Adipocyte (in vitro differentiated cells): Measurements from ENCODE around the gene CAPN2.

Experiments
- DNase-seq: peaks from one replicate; pipeline ENCODE4 v3.0.0-alpha.2; 2015; ENCODE audit warnings: low read depth
- H3K27me3 ChIP-seq: replicated peaks from 2 replicates; pipeline ENCODE4 v1.7.0; 2013; ENCODE audit warnings: mild to moderate bottlenecking, low read length, moderate library complexity; ENCODE audit not compliant: control insufficient read depth, insufficient read depth
- H3K36me3 ChIP-seq: 2 replicates; pipeline ENCODE4 v1.7.0; 2013; ENCODE audit warnings: low read length, mild to moderate bottlenecking, moderate library complexity; ENCODE audit not compliant: control insufficient read depth, insufficient read depth, severe bottlenecking
- H3K4me1 ChIP-seq: 2 replicates; pipeline ENCODE4 v1.7.0; 2013; ENCODE audit warnings: mild to moderate bottlenecking, low read length, moderate library complexity; ENCODE audit not compliant: control insufficient read depth, insufficient read depth
- H3K4me3 ChIP-seq: 2 replicates; pipeline ENCODE4 v1.7.0; 2013; ENCODE audit warnings: mild to moderate bottlenecking, low read length, moderate library complexity
- H3K9ac ChIP-seq: 2 replicates; pipeline ENCODE4 v1.7.0; 2013; ENCODE audit warnings: mild to moderate bottlenecking, low read length, moderate library complexity
- H3K9me3 ChIP-seq: 2 replicates; pipeline ENCODE4 v1.7.0; 2013; ENCODE audit warnings: mild to moderate bottlenecking, low read length, moderate library complexity; ENCODE audit not compliant: control insufficient read depth

The CAPN2 gene

DNA sequence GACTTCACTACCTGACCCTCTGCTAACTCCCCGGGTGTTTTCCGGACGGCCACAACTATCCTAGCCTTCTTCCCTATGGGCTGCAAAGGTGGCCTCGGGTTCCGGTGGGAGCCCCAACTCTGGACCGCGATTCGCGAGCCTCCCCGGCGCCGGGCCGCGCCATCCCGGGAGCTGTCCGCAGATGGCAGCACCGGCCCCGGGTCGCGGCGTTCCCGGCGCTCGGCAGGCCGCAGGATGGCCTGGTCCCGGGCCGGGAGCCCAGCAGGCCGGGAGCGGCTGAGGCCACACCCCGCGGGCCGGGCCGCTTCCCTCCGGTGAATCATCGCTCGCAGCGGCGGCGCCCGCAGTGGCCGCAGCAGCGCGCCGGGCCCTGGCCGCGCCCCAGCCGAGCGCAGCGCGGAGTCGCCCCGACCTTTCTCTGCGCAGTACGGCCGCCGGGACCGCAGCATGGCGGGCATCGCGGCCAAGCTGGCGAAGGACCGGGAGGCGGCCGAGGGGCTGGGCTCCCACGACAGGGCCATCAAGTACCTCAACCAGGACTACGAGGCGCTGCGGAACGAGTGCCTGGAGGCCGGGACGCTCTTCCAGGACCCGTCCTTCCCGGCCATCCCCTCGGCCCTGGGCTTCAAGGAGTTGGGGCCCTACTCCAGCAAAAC, at the start of gene CAPN2:
Gene CAPN2 (plus strand): TSS at position 346 of the 656 bp plus-strand sequence. CDS start 102 bp downstream, at position 448.
- no peaks in the 10 kb centered on the region for H3K27me3 ChIP-seq
- H3K4me1 ChIP-seq: peaks cover 72% of the 10 kb centered on the region
- H3K36me3 ChIP-seq: peaks cover 11% of the 10 kb centered on the region
- peak within 1 kb of the TSS; percentile 99 for H3K9ac ChIP-seq
- H3K9me3 ChIP-seq: no peaks in the 10 kb centered on the region
- peak; percentile 97 for DNase-seq
- H3K4me3 ChIP-seq: peak within 1 kb of the TSS; percentile 96

DNA sequence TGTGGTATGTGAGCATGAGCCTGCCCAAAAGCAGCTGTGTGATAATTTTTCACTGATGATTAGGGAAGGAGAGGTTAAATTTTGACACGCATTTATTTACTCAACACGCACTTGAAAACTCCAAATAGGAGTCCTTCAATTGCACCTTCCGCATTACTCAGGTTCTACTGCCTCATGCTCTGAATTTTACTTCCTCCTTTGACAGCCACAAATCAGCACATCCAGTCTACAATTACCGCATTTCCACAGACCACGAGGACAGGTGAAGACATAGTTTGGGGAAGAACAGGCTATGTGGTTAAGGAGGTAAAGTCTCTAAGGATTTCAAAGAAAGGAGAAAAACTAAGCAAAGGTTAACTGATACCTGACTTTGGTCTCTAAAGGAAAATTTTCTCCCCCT, 49.4 kb upstream of the CAPN2 start:
- H3K9me3 ChIP-seq: no peaks in the 10 kb centered on the region
- no peaks in the 10 kb centered on the region for H3K4me1 ChIP-seq
- H3K27me3 ChIP-seq: peaks cover 19% of the 10 kb centered on the region
- no peaks in the 10 kb centered on the region for H3K36me3 ChIP-seq
- no peak for DNase-seq
- no peak overlapping the region for H3K9ac ChIP-seq
- H3K4me3 ChIP-seq: no peak overlapping the region

DNA sequence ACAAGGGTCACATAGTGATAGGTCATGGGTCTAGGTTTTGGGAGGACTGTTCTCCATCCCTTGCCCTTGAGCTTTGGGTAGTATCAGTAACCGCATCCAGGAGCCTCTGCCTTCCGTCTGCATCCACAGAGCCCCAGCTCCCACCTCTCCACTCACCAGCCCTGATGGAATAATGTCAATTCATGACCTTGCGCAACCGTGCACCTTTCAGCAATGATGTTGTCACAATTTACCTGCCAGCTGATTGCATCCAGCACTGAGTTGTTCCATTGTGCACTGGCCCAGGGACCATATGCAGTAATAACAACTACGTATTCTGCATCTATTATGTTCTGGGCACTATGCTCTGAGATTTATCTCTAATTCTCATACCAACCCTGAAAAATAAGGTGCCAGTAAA, 48.2 kb upstream of the CAPN2 start:
- peaks cover 17% of the 10 kb centered on the region for H3K27me3 ChIP-seq
- no peak overlapping the region for H3K4me3 ChIP-seq
- no peaks in the 10 kb centered on the region for H3K36me3 ChIP-seq
- no peaks in the 10 kb centered on the region for H3K9me3 ChIP-seq
- H3K9ac ChIP-seq: no peak overlapping the region
- no peaks in the 10 kb centered on the region for H3K4me1 ChIP-seq
- DNase-seq: no peak

DNA sequence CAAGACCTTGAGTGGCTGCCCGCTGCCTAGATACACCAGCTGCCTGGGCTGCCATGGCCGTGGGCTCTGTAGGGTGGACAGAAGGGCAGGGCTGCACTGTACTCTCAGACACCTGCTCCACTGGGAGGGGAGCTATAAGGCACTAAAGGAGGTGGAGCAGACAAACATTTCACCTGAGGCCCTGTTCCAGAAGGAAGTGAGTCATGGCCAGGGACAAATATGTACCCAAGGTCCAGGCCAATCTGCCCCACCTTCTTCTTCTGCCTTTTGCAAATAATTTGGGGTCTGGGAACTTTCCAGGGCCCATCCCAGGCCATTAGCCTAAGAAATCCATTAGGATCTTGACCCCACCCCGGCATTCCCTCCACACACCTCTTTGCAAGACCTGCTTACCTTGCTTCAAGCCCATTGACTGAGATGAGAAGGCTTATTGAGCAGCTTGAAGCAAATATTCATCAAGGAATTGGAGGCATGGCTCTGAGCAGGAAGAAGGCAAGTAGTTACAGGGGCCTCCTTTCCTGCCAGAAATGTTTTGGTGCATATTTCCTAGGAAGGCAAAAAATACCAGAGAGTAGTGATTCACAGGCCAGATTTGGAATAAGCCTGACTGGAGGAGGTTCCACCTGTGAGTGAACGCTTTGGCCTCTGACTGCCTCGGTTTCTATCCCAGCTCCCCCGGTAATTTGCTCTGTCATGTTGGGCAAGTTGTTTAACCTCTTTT, 46.6 kb upstream of the CAPN2 start, which contains the start of gene CAPN8:
Gene CAPN8 (minus strand): TSS at position 110 of the 721 bp plus-strand sequence. CDS start 55 bp downstream, at position 55.
- no peak for DNase-seq
- no peaks in the 10 kb centered on the region for H3K9me3 ChIP-seq

DNA sequence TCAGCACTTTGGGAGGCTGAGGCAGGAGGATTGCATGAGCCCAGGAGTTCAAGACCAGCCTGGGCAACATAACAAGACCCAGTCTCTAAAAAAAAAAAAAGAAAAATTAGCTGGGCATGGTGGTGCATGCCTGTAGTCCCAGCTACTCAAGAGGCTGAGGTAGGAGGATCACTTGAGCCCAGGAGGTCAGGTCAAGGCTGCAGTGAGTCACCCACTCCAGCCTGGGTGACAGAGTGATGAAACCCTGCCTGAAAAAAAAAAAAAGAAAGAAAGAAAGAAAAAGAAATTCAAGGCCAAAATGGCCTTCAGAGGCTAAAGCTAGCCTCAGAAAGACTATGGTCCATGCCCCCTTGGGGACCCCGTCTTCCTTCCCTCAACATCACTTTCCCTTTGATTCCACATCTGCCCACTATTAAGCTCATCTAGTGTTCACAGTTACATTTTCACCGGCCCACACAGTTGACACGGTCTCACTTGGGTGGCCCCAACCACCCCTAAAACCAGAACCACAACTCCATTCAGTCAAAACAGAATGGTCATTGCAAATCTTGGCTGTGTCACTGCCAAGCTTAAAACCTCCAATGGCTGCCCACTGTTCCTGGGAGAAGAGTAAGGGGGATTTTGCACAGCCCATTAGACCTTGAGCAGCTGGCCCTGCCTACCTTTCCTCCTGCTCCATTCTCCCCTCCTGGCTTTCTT, 44.7 kb upstream of the CAPN2 start:
- H3K4me1 ChIP-seq: no peaks in the 10 kb centered on the region
- H3K9ac ChIP-seq: no peak overlapping the region
- H3K36me3 ChIP-seq: no peaks in the 10 kb centered on the region
- H3K27me3 ChIP-seq: peaks cover 11% of the 10 kb centered on the region
- no peaks in the 10 kb centered on the region for H3K9me3 ChIP-seq
- DNase-seq: no peak
- H3K4me3 ChIP-seq: no peak overlapping the region

More for the DNA sequence above, 46.6 kb upstream of the CAPN2 start, which contains the start of gene CAPN8:
- H3K4me1 ChIP-seq: no peaks in the 10 kb centered on the region
- H3K4me3 ChIP-seq: no peak within 1 kb of the TSS
- H3K9ac ChIP-seq: no peak within 1 kb of the TSS
- peaks cover 12% of the 10 kb centered on the region for H3K27me3 ChIP-seq
- no peaks in the 10 kb centered on the region for H3K36me3 ChIP-seq

DNA sequence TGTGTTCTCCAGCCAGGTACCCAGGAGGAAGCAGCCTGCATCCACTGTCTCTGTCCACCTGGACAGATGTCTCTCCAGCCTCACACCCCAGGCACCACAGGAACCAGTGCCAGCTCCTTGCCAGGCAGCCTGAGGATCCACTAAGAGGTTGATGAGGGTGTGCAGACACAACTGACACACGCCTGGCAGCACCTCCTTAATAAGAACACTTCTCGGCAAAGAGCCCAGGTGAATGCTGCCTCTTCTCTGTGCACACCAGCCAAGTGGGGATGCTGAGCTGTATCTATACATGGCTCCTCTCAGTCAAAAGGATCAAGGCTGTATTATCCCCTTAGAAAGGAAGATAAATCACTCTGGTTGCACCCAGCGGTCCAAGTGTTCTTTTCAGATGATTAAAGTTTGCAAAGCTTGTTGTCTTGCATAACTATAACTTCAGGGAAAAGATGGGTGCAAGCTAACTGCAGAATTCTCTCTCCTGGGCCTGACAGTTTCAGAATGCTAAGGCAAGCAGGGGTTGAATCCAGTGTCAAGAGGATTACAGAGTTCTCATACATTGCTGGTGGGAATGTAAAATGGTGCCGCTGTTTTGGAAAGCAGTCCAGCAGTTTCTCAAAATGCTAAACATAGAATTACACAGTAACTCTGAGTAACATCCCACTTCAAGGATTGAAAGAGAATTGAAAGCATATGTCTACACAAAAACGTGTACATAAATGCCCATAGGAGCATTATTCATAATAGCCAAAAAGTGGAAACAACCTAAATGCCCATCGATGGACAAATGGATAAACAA, 43.1 kb upstream of the CAPN2 start:
- H3K4me3 ChIP-seq: no peak overlapping the region
- no peak overlapping the region for H3K9ac ChIP-seq
- no peaks in the 10 kb centered on the region for H3K36me3 ChIP-seq
- no peak for DNase-seq
- no peaks in the 10 kb centered on the region for H3K4me1 ChIP-seq
- peaks cover under 1% of the 10 kb centered on the region for H3K9me3 ChIP-seq
- peaks cover 6% of the 10 kb centered on the region for H3K27me3 ChIP-seq

DNA sequence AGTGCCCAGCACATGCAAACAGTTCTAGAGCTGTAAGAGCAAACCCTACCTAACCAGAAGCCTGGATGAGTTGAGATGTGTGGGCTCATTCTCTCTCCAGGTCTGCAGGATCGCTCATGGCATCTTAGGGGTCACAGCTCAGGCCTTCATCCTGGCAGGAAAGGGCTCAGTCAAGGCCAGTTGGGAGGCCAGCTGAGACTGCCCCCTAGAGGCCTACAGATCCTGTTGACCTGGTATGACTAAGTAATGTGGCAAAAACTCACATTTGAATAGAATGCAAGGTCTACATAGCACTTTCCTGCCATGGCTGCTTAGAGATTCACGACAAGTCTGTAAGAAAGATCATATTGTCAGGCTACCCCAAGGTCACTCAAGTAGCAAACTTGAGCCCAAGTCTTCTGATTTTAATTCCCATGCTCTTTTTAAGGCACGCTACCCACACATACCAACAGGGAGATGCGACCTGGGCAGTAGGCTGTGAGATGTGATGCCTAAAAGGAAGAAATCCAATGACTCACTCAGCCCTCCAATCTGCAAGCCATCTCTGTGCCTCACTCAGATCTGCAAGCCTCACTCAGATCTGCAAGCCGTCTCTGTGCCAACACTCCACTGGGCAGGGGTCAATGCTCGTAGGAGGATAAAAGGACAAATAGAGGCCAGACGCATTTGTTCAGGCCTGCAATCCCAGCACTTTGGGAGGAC, 41.7 kb upstream of the CAPN2 start:
- Histone ChIP-seq H3K9ac (no peak overlapping the region), H3K4me1 (no peaks in the 10 kb centered on the region), H3K27me3 (peaks cover 6% of the 10 kb centered on the region), H3K36me3 (no peaks in the 10 kb centered on the region), H3K9me3 (peaks cover 11% of the 10 kb centered on the region), H3K4me3 (no peak overlapping the region)
- peak; percentile 14 for DNase-seq

DNA sequence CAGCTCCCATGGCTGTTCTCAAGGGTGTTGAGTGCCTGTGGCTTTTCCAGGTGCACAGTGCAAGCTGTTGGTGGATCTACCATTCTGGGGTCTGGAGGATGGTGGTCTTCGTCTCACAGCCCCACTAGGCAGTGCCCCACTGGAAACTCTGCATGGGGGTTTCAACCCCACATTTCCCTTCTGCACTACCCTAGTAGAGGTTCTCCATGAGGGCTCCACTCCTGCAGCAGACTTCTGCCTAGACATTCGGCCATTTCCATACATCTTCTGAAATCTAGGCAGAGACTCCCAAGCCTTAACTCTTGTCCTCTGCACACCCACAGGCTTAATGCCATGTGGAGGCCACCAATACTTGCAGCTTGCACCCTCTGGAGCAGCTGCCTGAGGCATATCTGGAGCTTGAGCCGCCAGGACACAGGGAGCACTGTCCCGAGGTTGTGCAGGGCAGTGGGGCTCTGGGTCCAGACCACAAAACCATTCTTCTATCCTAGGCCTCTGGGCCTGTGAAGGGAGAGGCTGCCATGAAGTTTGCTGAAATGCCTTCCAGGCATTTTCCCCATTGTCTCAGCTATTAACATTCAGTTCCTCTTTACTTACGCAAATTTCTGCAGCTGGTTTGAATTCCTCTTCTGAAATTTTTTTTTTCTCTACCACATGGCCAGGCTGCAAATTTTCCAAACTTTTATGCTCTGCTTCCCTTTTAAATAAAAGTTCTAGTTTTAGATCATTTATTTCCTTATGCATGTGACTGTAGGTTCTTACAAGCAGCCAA, 38.0 kb upstream of the CAPN2 start:
- no peak overlapping the region for H3K9ac ChIP-seq
- H3K36me3 ChIP-seq: no peaks in the 10 kb centered on the region
- H3K4me3 ChIP-seq: no peak overlapping the region
- no peaks in the 10 kb centered on the region for H3K27me3 ChIP-seq
- H3K4me1 ChIP-seq: no peaks in the 10 kb centered on the region
- H3K9me3 ChIP-seq: peaks cover 14% of the 10 kb centered on the region
- DNase-seq: no peak

DNA sequence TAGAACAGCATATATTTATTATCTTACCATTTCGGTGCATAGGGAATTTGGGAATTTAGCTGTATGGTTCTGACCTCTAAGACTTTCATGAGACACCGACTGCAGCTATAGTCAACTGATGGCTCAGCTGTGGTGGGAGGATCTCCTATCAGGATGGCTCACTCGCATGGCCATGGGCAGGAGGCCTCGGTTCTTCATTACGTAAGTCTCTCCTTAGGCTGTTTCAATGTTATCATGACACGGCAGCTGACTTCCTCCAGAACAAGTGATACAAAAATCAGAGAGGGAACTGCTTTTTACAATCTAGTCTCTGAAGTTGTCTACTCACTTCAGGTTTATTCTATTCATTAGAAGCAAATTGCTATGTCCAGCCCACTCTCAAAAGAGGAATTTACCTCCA, 33.5 kb upstream of the CAPN2 start:
- no peaks in the 10 kb centered on the region for H3K36me3 ChIP-seq
- no peak for DNase-seq
- H3K4me1 ChIP-seq: no peaks in the 10 kb centered on the region
- H3K27me3 ChIP-seq: peaks cover 11% of the 10 kb centered on the region
- no peak overlapping the region for H3K9ac ChIP-seq
- H3K4me3 ChIP-seq: no peak overlapping the region
- peaks cover 14% of the 10 kb centered on the region for H3K9me3 ChIP-seq

DNA sequence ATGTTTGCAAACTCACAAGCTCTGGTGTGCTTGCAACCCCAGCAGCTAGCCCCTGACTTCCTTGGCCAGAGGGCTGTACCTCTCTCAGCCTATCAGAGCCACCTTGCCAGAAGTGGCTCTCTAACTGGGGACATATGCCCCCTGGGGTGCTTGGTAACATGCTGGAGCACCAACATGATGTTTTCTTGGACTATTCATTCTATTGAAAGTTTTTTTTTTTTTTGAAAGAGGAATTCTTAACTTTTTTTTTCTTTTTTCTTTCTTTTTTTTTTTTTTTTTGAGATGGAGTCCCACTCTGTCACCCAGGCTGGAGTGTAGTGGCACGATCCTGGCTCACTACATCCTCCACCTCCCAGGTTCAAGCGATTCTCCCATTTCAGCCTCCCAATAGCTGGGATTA, 32.2 kb upstream of the CAPN2 start:
- H3K9me3 ChIP-seq: peaks cover 3% of the 10 kb centered on the region
- no peaks in the 10 kb centered on the region for H3K4me1 ChIP-seq
- no peak for DNase-seq
- H3K9ac ChIP-seq: no peak overlapping the region
- H3K36me3 ChIP-seq: no peaks in the 10 kb centered on the region
- no peak overlapping the region for H3K4me3 ChIP-seq
- peaks cover 14% of the 10 kb centered on the region for H3K27me3 ChIP-seq
